SK-N-SH (cell line): ENCODE results near the gene DIP2A. TPM values are rescaled to one million over a fixed set of nuclear protein-coding genes. Genes with fewer than 3 reads are reported as not detected.

Experiments used
- CTCF ChIA-PET: fragments of 300-600, 350-600 bp; formaldehyde crosslinking; extraction: SDS; loops from one replicate; lab custom pipeline; 2021; lab: Yijun Ruan, JAX
- POLR2A ChIA-PET: fragments of 350-600 bp; sonication (Branson Sonifier 250); formaldehyde crosslinking; extraction: SDS; loops from one replicate; lab custom pipeline; 2020; ENCODE audit warnings: antibody characterized with exemption, inconsistent platforms; lab: Yijun Ruan, JAX
- DNase-seq: peaks from one replicate; pipeline ENCODE4 v3.0.0; 2012
- H2AFZ ChIP-seq: fragments of 200-600 bp; sonication (generic); 2 replicates; pipeline ENCODE4 v1.8.1; 2016; ENCODE audit warnings: antibody characterized with exemption, mild to moderate bottlenecking, low read depth
- H3F3A ChIP-seq: fragments of 200-600 bp; sonication (generic); replicated peaks from 2 replicates; pipeline ENCODE3; 2016; ENCODE audit warnings: antibody characterized with exemption, mild to moderate bottlenecking; ENCODE audit not compliant: insufficient read depth
- H3K27ac ChIP-seq, 2 experiments: fragments of 200-500 bp in 1 of 2; fragments of 200-600 bp in 1 of 2; sonication (Bioruptor generic) in 1 of 2; sonication (generic), shearing (Covaris generic) in 1 of 2; 2 replicates each; pipeline versions ENCODE4 v1.5.1 to v1.6.1; 2014 to 2016; ENCODE audit warnings: low read depth in 2 of 2, inconsistent platforms in 1 of 2, low read length in 1 of 2, mild to moderate bottlenecking in 1 of 2, mixed read lengths in 1 of 2
- H3K27me3 ChIP-seq: fragments of 200-600 bp; sonication (generic), shearing (Covaris generic); 2 replicates; pipeline ENCODE4 v1.6.1; 2016; ENCODE audit warnings: mixed run types; ENCODE audit not compliant: insufficient read depth
- H3K36me3 ChIP-seq, 2 experiments: fragments of 200-500 bp in 1 of 2; fragments of 200-600 bp in 1 of 2; sonication (Bioruptor generic) in 1 of 2; sonication (generic) in 1 of 2; replicated peaks in 1 of 2; 2 replicates each; pipeline versions ENCODE3 to v1.5.1; 2014 to 2016; ENCODE audit warnings: low read length in 1 of 2, mild to moderate bottlenecking in 1 of 2; ENCODE audit not compliant: insufficient read depth in 2 of 2, control insufficient read depth in 1 of 2
- H3K4me1 ChIP-seq, 2 experiments: fragments of 200-500 bp in 1 of 2; fragments of 200-600 bp in 1 of 2; sonication (Bioruptor generic) in 1 of 2; sonication (generic), shearing (Covaris generic) in 1 of 2; 2 replicates each; pipeline versions ENCODE4 v1.5.1 to v1.6.1; 2014 to 2016; ENCODE audit warnings: low read depth in 1 of 2, low read length in 1 of 2, mixed run types in 1 of 2; ENCODE audit not compliant: insufficient read depth in 2 of 2, control insufficient read depth in 1 of 2
- H3K4me2 ChIP-seq: fragments of 200-600 bp; sonication (generic), shearing (Covaris generic); 2 replicates; pipeline ENCODE4 v1.6.1; 2017; ENCODE audit warnings: mixed run types
- H3K4me3 ChIP-seq, 2 experiments: fragments of 200-500 bp in 1 of 2; fragments of 200-600 bp in 1 of 2; sonication (Bioruptor generic) in 1 of 2; sonication (generic), shearing (Covaris generic) in 1 of 2; 2 replicates each; pipeline versions ENCODE4 v1.5.1 to v1.8.1; 2014 to 2016; ENCODE audit warnings: low read depth in 2 of 2, inconsistent platforms in 1 of 2, low read length in 1 of 2, mild to moderate bottlenecking in 1 of 2, mixed read lengths in 1 of 2, moderate library complexity in 1 of 2
- H3K79me2 ChIP-seq: fragments of 200-600 bp; sonication (generic); 2 replicates; pipeline ENCODE4 v1.8.1; 2017; ENCODE audit warnings: mild to moderate bottlenecking; ENCODE audit not compliant: insufficient read depth
- H3K9ac ChIP-seq: fragments of 200-600 bp; sonication (generic); 2 replicates; pipeline ENCODE4 v1.6.1; 2017; ENCODE audit warnings: mixed run types
- H3K9me2 ChIP-seq: fragments of 200-600 bp; sonication (generic); 2 replicates; pipeline ENCODE4 v1.6.1; 2017; ENCODE audit warnings: mixed run types
- H3K9me3 ChIP-seq: fragments of 200-600 bp; sonication (generic); 2 replicates; pipeline ENCODE4 v1.6.1; 2017; ENCODE audit warnings: mixed run types, mild to moderate bottlenecking, moderate library complexity
- H4K20me1 ChIP-seq: fragments of 200-600 bp; sonication (generic); 2 replicates; pipeline ENCODE4 v1.6.1; 2017; ENCODE audit warnings: mild to moderate bottlenecking, mixed run types; ENCODE audit not compliant: insufficient read depth
- CHD2 ChIP-seq: fragments of 150-350 bp; IDR thresholded peaks from 2 replicates; pipeline ENCODE4 v1.6.1; 2018; ENCODE audit warnings: low read length; ENCODE audit not compliant: partially characterized antibody
- EZH2phosphoT487 ChIP-seq: fragments of 200-600 bp; sonication (generic); IDR thresholded peaks from 2 replicates; pipeline ENCODE4 v1.6.1; 2017; ENCODE audit warnings: low read depth, mixed run types, mild to moderate bottlenecking, antibody characterized with exemption, moderate library complexity, borderline replicate concordance
- FOSL2 ChIP-seq: IDR thresholded peaks from 2 replicates; pipeline ENCODE4 v1.4.0; 2012; ENCODE audit warnings: low read depth, mild to moderate bottlenecking, moderate library complexity, borderline replicate concordance
- FOXM1 ChIP-seq: IDR thresholded peaks from 2 replicates; pipeline ENCODE4 v1.4.0; 2012; ENCODE audit warnings: low read depth, mild to moderate bottlenecking
- GABPA ChIP-seq: IDR thresholded peaks from 2 replicates; pipeline ENCODE4 v1.4.0; 2012; ENCODE audit warnings: low read depth, mild to moderate bottlenecking
- GATA2 ChIP-seq: sonication (generic); formaldehyde crosslinking; IDR thresholded peaks from 2 replicates; pipeline ENCODE4 v1.5.0; 2020; ENCODE audit warnings: mild to moderate bottlenecking, missing genetic modification reagents
- MXI1 ChIP-seq: IDR thresholded peaks from 2 replicates; pipeline ENCODE4 v1.6.1; 2012; ENCODE audit warnings: mild to moderate bottlenecking, low read depth, low read length, improper control_type of control experiment
- NFIC ChIP-seq: IDR thresholded peaks from 2 replicates; pipeline ENCODE4 v1.4.0; 2012; ENCODE audit warnings: borderline replicate concordance
- NRF1 ChIP-seq: IDR thresholded peaks from 2 replicates; pipeline ENCODE4 v1.6.1; 2012; ENCODE audit warnings: low read depth, mild to moderate bottlenecking, low read length
- PBX3 ChIP-seq: IDR thresholded peaks from 2 replicates; pipeline ENCODE4; 2012
- POLR2AphosphoS5 ChIP-seq: IDR thresholded peaks from 2 replicates; pipeline ENCODE4 v1.6.1; 2012; ENCODE audit warnings: low read depth, low read length
- RCOR1 ChIP-seq: fragments of 150-350 bp; IDR thresholded peaks from 2 replicates; pipeline ENCODE4 v1.6.1; 2017; ENCODE audit warnings: antibody characterized with exemption, low read length
- REST ChIP-seq: IDR thresholded peaks from 2 replicates; pipeline ENCODE4 v1.6.1; 2012; ENCODE audit warnings: mild to moderate bottlenecking, low read depth, low read length, moderate library complexity
- RFX5 ChIP-seq: IDR thresholded peaks from 2 replicates; pipeline ENCODE4 v1.6.1; 2012; ENCODE audit warnings: mild to moderate bottlenecking, improper control_type of control experiment, low read length
- RXRA ChIP-seq: IDR thresholded peaks from 2 replicates; pipeline ENCODE4 v1.4.0; 2012; ENCODE audit warnings: low read depth, mild to moderate bottlenecking, borderline replicate concordance
- SMC3 ChIP-seq: IDR thresholded peaks from 2 replicates; pipeline ENCODE4 v1.6.1; 2012; ENCODE audit warnings: low read depth, low read length, improper control_type of control experiment
- TAF1 ChIP-seq: IDR thresholded peaks from 2 replicates; pipeline ENCODE4 v1.6.1; 2012; ENCODE audit warnings: low read depth, mild to moderate bottlenecking, low read length, moderate library complexity, borderline replicate concordance
- TEAD4 ChIP-seq: IDR thresholded peaks from 2 replicates; pipeline ENCODE4 v1.4.0; 2012; ENCODE audit warnings: mild to moderate bottlenecking, borderline replicate concordance; ENCODE audit not compliant: insufficient read depth
- USF1 ChIP-seq: IDR thresholded peaks from 2 replicates; pipeline ENCODE4 v1.4.0; 2012; ENCODE audit warnings: low read depth, borderline replicate concordance
- ZBTB33 ChIP-seq: IDR thresholded peaks from 2 replicates; pipeline ENCODE4 v1.4.0; 2012; ENCODE audit warnings: low read depth, borderline replicate concordance
- WGBS: methylation state at CpG from one replicate; pipeline ENCODE4 v1.1.6; 2017; ENCODE audit warnings: low lambda C conversion rate; 5-methylcytosine and 5-hydroxymethylcytosine counted together
- polyA plus RNA-seq, 3 experiments: library from polyadenylated mRNA; depleted of rRNA; stranded (reverse); fragments of >200 nt; gene quantifications; 2 replicates each; pipeline ENCODE4 v1.2.3, GENCODE V29; 2012

Gene DIP2A
- polyA plus RNA-seq, 1 of the 3 experiments (the other 2 are of a cell fraction): 26.9 TPM

GRCh38 chr21:46503922-46504550, 45.3 kb downstream of the DIP2A start:
- TF ChIP-seq REST (no peak), NFIC (no peak), GATA2 (CRISPR knock-in tag) (no peak), PBX3 (no peak), USF1 (no peak), EZH2phosphoT487 (no peak), POLR2AphosphoS5 (no peak), CHD2 (no peak), RXRA (no peak), FOXM1 (no peak), TAF1 (no peak), TEAD4 (no peak), RFX5 (no peak), ZBTB33 (no peak), RCOR1 (no peak), MXI1 (no peak), NRF1 (no peak), SMC3 (no peak), FOSL2 (no peak), GABPA (no peak)
- TF ChIP-seq, all 33 proteins: peak for 0
- H3K9me3 ChIP-seq: no peaks in the 10 kb centered on the region
- peaks cover 3% of the 10 kb centered on the region for H3F3A ChIP-seq
- H2AFZ ChIP-seq: no peak overlapping the region
- ChIA-PET CTCF (interaction anchor here (1.5 kb wide), 1 partner anchor 13 kb away, joined by 3 read pairs; no protein-coding TSS in a partner anchor), POLR2A (no interaction called here)
- H3K4me1 ChIP-seq: peaks cover 0 to 15% of the 10 kb centered on the region in 2 experiments; a peak in 3 of 4 replicates
- no peak overlapping the region for H3K4me3 ChIP-seq
- H3K27ac ChIP-seq: no peak overlapping the region
- DNase-seq: no peak
- no peaks in the 10 kb centered on the region for H4K20me1 ChIP-seq
- H3K9ac ChIP-seq: no peak overlapping the region
- no peak overlapping the region for H3K4me2 ChIP-seq
- peaks cover 20 to 50% of the 10 kb centered on the region in 2 experiments for H3K36me3 ChIP-seq
- H3K79me2 ChIP-seq: peaks cover 18% of the 10 kb centered on the region
- no peaks in the 10 kb centered on the region for H3K9me2 ChIP-seq
- 95% methylated on average over 12 of the region's 12 CpGs for WGBS
- H3K27me3 ChIP-seq: no peaks in the 10 kb centered on the region
